Measurements from ENCODE around the gene NEURL1B.

DNA sequence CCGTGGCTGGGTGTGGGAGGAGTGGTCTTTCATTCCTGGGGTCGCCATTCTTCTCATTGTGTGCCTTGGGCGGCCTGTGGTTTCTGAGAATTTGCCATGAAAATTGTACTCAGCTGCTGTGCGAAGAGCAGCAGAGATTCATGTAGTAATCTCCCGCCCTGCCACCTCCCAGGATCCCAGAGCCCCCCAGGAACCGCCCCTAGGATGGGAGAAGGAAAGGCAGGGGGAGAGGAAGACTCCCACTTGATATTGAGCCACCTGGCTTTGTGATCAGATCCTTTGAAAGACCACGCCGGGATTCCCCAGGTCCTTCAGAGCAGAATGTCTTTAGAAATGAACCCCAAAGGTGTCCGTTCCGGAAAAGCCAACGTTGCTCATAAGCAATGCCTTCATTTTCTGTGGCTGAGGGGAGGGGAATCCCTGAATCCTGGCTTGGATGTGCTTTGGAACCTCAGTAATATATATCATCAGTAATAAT lies 27.6 kb downstream of the NEURL1B start:
- TF ChIP-seq, protein P1, sequence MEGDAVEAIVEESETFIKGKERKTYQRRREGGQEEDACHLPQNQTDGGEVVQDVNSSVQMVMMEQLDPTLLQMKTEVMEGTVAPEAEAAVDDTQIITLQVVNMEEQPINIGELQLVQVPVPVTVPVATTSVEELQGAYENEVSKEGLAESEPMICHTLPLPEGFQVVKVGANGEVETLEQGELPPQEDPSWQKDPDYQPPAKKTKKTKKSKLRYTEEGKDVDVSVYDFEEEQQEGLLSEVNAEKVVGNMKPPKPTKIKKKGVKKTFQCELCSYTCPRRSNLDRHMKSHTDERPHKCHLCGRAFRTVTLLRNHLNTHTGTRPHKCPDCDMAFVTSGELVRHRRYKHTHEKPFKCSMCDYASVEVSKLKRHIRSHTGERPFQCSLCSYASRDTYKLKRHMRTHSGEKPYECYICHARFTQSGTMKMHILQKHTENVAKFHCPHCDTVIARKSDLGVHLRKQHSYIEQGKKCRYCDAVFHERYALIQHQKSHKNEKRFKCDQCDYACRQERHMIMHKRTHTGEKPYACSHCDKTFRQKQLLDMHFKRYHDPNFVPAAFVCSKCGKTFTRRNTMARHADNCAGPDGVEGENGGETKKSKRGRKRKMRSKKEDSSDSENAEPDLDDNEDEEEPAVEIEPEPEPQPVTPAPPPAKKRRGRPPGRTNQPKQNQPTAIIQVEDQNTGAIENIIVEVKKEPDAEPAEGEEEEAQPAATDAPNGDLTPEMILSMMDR (IDR thresholded peaks at IDR 0.05; ENCODE audit: low read depth, low read length) = no peak
- no peak for TF ChIP-seq POLR2A (IDR thresholded peaks at IDR 0.05; ENCODE audit: extremely low read depth, insufficient read length)
